HG03066 (cell line): ENCODE data around the gene DKK3.

Experiments used
- ATAC-seq: cut with Tn5 transposase; IDR thresholded peaks from one replicate; pipeline ENCODE4 v1.9.1; 2021; ENCODE audit warnings: low read depth; ENCODE audit not compliant: unreplicated experiment

The DKK3 gene

GRCh38 chr11:11971906-11972547 lies 36.4 kb downstream of the DKK3 start:
- ATAC-seq = no peak

DNA sequence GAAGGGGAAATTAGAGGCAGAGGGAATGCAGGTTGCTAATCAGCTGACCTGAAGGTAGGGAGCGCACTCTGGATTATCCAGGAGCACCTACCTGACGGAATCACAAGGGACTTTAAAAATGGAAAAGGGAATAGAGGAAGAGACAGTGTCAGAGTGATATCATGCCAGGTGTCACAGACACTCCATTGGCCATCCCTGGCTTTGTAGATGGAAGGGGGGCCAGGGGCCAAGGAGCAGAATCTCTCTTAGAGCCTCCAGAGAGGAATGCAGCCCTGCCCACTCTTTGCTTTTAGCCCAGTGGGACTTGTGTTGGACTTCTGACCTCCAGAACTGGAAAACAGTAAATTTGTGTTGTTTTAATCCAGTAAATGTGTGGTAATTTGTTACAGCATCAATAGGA lies 37.9 kb downstream of the DKK3 start:
- no peak for ATAC-seq

DNA sequence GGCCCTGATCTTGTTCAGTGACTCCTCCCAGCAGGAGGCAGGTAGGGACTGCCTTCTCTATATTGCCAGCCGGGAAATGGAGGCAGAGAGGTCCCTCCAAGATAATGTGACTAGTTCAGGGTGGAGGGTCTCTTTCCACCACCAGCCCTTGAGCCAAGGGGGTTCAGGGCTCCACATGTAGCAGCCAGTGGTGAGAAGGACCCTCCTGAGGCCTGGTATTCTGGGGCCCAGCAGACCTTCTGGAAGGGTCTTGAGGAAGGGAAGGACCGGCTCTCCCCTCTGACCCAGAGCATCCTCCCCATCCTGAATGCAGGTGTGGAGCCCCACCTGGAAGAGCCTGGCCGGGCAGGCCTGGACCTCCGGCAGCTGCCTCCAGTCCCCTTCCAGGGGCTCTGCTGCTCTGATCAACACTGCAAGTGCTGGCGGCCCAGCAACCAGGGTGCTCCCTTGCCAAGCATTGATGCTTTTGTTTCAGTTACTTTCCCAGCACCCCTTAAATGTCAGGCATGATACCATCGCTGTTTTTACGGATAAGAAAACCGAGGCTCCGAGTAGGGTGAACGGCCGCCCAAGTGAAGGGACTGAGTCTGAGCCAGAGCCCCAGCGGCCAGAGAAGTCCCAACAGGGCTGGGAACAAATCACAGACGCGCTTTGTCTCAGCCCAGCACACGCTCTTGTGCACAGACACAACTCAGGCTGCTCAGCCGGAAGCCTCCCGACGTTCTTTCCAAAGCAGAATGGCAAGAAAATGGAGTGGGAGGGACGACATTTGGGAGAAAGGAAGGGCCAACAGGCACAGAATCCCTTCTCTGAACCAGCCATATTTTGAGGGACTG lies 38.8 kb downstream of the DKK3 start:
- ATAC-seq = no peak

DNA sequence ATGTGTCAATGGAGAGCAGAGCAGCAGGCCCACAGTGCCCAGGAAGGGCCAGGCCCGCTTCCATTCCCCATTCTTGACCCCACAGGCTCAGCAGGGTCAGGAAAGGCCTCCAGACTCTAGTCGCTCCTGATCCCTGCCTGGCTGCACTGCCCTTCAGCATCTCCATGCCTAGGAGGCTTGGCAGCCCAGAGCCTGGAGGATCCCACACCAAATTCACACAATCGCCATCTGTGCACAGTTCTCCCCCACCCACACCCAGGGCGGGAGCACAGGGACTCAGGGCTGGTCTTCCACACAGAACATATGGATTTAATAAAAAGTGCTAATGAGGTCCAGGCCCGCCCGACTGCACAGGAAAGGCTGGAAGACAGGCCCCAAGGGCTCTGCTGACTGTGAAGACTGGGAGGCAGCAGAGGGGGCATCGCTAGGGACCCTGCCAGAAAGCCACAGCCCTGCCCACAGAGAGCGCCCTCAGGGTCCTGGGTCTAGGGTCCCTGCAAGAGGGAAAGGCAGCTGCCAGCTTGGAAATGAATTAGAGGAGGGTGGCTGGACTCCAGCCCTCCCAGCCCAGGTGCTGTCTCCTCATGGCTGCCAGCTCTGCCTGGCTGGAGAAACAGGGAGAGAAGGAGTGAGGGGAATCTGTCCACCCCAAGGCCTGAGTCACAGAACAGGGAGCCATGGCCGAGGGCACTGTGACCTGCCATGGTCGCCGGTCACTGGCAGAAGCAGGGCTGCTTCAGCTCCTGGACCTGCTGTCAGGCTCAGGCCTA lies 39.7 kb downstream of the DKK3 start:
- no peak for ATAC-seq

GRCh38 chr11:11967669-11968510 lies 40.5 kb downstream of the DKK3 start:
- no peak for ATAC-seq

GRCh38 chr11:11966826-11967668 lies 41.4 kb downstream of the DKK3 start:
- peak; percentile 92 for ATAC-seq

GRCh38 chr11:11966354-11966741 lies 42.1 kb downstream of the DKK3 start:
- ATAC-seq = no peak

DNA sequence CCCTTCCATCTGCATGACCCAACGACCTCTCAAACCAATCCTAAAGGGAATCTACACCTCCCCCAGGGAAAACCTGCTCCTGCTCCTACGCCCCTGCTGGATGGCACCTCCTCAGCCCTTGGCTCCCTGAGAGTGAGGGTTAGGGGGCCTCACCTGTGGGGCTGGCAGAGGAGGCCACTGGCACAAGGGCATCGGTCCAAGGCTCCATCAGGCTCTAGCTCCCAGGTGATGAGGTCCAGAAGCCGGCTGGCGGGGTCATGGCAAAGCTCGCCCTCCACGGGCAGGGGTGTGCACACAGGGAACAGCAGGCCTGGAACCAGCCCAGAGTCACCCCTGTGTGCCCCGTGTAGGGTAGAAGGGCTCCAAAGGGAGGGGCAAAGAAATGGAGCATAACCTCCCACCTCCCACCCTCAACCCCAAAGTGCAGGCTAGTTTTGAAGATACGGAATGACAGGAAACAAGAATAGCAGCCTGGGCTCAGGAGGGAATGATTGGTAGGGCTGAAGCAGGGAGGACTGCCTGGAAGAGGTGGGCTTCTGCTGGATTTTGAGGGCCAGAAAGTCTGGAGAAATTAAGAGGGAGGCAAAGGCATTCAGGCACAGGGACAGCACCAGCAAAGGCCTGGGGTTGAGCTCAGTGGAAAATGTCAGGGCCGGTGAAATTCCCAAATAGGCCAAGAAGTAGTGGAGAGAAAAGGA lies 42.6 kb downstream of the DKK3 start:
- ATAC-seq = no peak

- ATAC-seq = no peak
Measured at GRCh38 chr11:11965192-11965591, 43.2 kb downstream of the DKK3 start.

GRCh38 chr11:11964774-11965150 lies 43.7 kb downstream of the DKK3 start:
- no peak for ATAC-seq

DNA sequence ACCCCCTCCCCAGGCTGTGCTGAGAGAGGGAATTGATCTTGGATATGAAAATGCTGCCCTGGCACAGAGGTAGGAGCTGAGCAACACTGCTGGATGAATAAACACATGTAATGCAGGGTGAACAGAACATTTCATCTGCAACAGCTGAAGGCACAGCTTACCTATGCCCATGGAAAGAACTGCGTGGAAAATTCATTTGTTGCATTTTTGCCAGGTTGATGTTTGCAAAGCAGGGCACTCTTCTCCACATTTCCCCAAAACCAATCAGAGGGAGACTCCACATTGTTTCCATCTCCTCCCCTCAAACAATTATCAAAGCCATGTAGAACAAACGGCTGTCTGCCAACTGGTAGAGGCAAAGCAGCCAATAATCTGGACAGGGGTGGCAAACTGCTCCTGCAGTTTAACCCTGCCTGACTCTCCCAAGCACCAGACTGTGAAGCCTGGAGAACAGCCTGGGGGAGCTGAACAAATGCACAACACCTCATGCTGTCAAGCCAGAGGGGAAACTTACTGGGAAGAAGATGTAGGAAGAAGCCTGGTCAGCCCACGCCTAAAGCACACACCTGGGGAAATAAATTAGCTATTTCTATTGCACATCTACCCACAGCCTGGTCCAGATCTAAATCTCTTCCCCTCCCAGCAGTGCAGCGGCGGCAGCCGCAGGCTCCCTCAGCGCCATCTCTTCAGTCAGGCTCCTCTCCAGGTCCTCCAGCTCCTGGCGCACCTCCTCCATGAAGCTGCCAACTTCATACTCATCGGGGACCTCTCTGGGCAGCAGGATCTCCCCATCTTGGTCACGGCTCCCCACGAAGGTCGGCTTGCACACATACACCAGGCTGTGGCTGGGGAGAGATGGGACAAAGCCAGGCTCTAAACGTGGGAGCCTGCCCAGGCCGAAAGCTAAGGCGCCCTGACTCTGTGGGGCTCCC lies 44.3 kb downstream of the DKK3 start:
- ATAC-seq = no peak

DNA sequence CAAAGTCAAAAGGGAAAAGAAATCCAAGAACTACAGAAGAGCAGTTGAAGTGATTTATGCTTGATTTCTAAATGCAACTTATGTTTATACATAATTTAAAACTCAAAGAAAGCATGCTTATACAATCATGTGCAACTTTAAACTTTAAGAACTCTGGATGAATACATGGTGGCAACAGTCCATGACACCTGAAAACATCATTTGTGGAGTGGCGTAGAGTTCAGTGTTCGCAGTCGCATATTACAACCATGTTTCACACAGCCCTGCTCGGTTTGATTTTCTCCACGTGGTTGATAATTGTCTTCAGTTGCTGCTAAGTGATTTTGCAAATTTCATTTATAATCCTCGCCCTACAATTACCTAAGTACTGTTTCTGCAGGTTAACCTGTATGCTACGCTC lies 45.4 kb downstream of the DKK3 start:
- no peak for ATAC-seq

- no peak for ATAC-seq
Measured at GRCh38 chr11:11961399-11962028, 46.9 kb downstream of the DKK3 start.

DNA sequence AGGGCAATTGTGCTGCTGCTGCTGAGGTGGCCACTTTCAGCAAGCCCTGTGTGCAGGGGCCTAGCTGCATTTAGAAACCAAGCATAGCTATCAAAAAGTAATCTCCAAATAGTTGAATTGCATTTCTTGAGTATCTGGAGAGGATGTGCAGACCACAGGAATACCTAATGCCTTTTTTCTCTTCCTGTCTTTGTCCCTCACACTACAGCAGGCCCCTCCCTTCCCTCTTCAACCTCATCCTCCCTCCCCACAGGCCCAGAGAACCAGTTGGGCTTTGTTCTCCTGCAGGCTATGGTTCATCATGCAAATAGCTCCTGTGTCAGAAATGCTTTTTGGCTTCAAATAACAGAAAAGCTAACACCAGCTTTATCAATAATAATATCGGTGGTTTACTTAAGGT lies 47.7 kb downstream of the DKK3 start:
- no peak for ATAC-seq

DNA sequence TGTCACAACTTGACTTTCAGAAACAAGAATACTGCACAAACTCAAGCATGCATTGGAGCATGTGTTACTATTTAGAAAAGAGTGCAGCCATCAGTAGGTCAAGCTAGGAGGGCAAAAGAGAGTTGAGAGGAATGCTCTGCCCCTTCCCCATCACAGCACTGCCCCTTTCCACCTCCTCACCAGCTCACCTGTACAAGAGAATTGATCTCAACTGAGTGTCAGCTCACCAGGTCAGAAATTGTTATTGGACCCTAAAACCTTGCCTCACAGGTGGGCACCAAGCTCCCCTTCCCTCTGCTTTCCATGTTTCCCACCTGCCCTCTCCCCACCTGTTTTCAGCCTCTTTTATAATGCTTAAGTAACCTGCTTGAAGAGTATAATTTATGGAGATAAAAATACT lies 48.8 kb downstream of the DKK3 start:
- ATAC-seq = no peak

DNA sequence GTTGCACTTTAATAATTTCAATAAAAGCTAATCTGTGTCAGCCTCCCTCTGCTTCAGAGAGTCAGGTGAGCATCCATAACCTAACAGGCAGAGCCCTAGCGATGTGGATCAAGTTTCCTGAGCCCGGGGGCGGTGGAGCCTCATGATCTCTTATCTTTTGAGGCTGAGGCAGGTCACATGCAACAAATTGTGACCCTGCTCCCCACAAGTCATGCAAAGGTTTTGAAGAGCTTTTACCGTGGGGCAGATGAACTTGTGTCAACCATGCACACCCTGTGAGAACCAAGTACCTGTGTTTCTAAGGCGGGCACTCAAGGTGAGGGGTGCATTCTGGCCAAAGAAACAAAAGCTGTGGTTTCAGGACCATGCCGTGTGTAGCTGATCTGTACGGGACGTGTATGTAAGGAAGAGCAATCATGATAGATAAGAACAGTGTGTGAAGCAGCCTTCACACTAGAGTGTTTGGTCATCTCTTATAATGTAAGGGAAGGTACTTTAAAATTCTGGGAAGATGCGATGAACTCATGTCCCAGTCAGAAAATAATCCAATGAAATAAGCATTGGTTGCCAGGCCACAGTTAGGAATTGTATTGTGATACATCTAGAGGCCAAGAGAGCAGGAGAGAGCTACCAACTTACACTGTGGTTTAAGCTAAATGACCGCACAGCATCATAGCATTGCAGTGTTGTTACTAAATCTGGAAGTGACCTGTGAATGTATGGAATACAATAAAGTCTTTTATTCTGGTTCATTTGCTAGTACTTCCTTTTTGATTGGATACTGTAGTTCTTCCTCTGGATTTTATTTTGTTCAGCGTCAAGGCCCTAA lies 49.8 kb downstream of the DKK3 start:
- ATAC-seq = no peak

DNA sequence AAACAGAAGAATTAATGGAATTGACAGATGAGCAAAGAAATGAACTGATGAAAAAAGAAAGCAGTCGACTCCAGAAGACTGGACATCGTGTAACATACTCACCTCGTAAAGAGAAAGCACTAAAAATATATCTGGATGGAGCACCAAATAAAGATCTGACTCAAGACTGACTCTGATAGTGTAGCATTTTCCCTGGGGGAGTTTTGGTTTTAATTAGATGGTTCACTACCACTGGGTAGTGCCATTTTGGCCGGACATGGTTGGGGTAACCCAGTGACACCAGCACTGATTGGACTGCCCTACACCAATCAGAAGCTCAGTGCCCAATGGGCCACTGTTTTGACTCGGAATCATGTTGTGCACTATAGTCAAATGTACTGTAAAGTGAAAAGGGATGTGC lies 52.4 kb downstream of the DKK3 start:
- no peak for ATAC-seq
